GM12865 (cell line): ENCODE results near the gene EEF1AKMT2.
A peak's percentile ranks its signal among the peaks of the same experiment; 100 is the strongest.

Source experiments
- DNase-seq: peaks from one replicate; pipeline ENCODE4 v3.0.0; 2010; ENCODE audit warnings: low read depth
- H3K4me3 ChIP-seq: 2 replicates; pipeline ENCODE4 v1.5.1; 2011; ENCODE audit warnings: mild to moderate bottlenecking, low read depth, low read length, control low read depth
- CTCF ChIP-seq: IDR thresholded peaks from 2 replicates; pipeline ENCODE4 v1.5.1; 2011; ENCODE audit warnings: low read length, control low read depth, low read depth, inconsistent platforms; ENCODE audit not compliant: insufficient read depth; ENCODE audit errors: missing control alignments

The EEF1AKMT2 gene

GRCh38 chr10:124742413-124743190 is 49.1 kb downstream of the EEF1AKMT2 start:
- no peak for TF ChIP-seq CTCF
- DNase-seq, result peak; percentile 50
- H3K4me3 ChIP-seq, result peak overlapping the region; percentile 86

- H3K4me3 ChIP-seq, result peak overlapping the region; percentile 86
- DNase-seq, result no peak
- TF ChIP-seq CTCF, result no peak
These were observed 49.7 kb downstream of the EEF1AKMT2 start for GRCh38 chr10:124741922-124742412.

DNA sequence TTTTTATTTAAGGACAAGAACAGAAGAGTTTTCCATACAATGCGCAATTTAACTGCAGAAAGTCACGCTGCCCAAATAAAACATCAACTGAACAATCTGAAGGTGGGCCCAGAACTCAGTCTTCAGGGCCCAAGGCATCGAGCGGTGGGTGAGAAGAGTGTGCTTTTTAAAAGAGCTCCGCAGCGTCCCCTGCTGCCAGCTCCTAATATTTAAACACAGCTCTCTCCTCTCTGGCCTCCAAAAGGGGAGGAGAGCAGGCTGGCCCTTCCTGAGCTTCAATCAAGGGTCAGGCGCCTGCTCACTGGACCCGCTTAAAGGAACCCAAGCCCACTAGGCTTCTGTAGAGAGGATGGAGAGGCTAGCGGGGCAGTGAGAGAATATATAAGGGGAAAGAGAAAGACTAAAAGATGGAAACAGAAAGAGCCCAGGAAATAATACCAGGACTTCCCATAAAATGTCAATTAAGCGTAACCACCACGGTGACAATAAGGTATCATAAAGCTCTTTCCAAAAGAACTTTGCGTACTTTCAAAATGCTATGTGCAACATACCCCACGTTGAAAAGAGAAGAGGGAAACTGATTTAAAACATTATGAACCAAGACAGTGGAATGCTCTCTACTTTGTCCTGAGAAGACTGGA is 50.3 kb downstream of the EEF1AKMT2 start:
- peak; percentile 76 for TF ChIP-seq CTCF
- H3K4me3 ChIP-seq, result peak overlapping the region; percentile 86
- peak; percentile 78 for DNase-seq

DNA sequence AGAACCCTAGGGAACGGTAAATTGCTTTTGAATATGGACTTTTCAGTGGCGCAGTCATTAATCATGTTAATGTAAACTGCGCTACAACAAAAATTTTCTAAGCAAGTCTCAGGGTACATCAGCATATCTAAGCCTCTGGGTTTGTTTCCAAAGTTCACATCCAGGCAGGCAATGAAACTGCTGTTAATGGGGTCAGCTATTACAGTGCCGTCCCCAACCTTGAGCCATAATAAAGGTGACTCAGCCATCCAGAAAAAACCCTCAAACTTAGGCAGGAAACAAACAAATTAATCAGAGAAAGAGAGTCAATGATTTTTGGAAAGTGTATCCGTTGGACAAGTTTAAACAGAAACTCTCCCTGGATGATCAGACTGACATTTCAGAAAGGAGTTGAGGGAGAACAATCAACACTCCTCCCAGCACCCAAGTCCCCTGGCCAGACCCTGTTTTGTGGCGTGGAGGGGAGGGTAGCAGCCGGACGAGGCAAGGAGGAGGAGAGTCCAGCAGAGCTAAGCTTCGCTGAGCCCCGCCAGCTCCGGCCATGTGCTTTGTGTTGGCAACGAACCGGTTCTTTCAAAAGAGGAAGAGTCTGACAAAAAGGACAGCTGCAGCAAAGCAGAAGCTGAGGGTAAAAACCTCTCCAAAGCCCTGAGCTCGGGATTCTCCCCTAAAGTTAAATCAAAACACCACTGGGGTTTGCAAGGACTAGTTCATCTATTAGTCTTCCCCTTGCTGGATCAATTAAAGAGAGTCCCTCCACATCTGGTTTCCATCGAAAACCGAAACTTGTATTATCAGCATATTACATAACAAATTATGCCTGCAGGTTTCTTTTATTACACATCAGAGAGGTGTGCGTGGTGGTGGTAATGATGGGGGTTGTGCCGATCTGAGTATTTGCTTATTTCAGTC is 51.1 kb downstream of the EEF1AKMT2 start:
- H3K4me3 ChIP-seq, result peak overlapping the region; percentile 49
- no peak for TF ChIP-seq CTCF
- DNase-seq, result peak; percentile 62

DNA sequence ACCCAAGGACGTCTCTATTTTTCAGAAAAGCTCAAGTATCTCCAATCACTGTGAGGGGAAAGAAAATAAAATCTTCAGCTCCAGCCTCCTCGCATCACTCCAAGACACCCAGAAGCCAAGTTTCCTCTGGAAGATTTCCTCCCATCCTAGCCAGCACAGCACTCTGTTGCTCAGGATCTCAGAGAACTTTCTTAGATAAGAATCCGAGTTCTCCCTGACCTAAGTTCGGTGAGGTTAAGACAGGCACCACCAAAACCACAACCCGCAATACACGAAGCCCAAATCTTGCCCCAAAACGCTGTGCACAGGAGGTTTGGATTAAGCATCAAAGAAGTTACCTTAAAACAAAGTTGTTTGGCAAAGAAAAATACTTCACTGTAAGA is 51.7 kb downstream of the EEF1AKMT2 start:
- H3K4me3 ChIP-seq, result no peak overlapping the region
- no peak for TF ChIP-seq CTCF
- no peak for DNase-seq

- H3K4me3 ChIP-seq, result no peak overlapping the region
- TF ChIP-seq CTCF, result no peak
- DNase-seq, result no peak
These were observed 52.4 kb downstream of the EEF1AKMT2 start for GRCh38 chr10:124739119-124739921.
